Measurements from ENCODE around the gene FAM229B.

DNA sequence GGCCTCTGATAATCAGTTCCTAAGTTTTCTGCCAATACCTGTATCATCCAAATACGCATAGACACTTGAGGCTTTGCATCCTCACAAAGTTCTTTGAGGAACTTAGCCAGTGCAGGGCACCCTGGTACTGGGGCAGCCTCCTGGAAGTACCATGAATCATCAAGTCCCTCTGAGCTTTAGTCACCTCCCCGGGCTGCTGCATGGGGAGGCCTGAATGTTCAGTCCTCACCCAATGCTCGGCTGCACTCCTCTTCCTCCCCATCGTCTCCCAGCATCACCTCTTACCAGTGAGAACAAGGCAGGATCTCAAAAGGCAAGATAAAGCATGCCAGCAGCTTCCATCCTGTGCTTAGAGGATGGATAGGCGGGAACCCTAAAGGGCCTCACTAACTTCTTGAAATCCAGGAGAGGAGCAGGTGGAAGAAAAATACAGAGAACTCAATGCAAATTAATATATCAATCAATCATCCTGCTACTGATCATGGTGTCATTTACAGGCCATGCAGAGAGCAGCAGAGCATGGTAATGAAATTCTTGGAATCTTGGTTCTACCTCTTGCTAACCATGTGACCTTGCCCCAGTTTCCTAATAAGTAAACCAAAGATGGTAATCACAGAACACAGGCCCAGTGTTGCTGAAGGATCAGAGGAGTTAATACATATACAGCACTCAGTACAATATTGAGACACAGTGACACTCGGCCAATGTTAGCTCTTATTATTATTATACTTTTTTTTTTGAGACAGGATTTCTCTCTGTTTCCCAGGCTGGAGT, 38.2 kb upstream of the FAM229B start:
- TF ChIP-seq, protein P1, sequence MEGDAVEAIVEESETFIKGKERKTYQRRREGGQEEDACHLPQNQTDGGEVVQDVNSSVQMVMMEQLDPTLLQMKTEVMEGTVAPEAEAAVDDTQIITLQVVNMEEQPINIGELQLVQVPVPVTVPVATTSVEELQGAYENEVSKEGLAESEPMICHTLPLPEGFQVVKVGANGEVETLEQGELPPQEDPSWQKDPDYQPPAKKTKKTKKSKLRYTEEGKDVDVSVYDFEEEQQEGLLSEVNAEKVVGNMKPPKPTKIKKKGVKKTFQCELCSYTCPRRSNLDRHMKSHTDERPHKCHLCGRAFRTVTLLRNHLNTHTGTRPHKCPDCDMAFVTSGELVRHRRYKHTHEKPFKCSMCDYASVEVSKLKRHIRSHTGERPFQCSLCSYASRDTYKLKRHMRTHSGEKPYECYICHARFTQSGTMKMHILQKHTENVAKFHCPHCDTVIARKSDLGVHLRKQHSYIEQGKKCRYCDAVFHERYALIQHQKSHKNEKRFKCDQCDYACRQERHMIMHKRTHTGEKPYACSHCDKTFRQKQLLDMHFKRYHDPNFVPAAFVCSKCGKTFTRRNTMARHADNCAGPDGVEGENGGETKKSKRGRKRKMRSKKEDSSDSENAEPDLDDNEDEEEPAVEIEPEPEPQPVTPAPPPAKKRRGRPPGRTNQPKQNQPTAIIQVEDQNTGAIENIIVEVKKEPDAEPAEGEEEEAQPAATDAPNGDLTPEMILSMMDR (IDR thresholded peaks at IDR 0.05): no peak
- TF ChIP-seq POLR2AphosphoS5 (IDR thresholded peaks at IDR 0.05) (no peak), POLR2A (IDR thresholded peaks at IDR 0.05) (no peak)
